ENCODE measurements around the gene DPP10. TPM values are rescaled to one million over a fixed set of nuclear protein-coding genes. Genes with fewer than 3 reads are reported as not detected.
"Not testable (repeated sequence)": the region's sequence is repeated elsewhere in the genome, so short reads cannot be mapped to it uniquely, and the experiment has no call there.

Gene DPP10
- total RNA-seq, 2 experiments from 2014 or later: not detected

DNA sequence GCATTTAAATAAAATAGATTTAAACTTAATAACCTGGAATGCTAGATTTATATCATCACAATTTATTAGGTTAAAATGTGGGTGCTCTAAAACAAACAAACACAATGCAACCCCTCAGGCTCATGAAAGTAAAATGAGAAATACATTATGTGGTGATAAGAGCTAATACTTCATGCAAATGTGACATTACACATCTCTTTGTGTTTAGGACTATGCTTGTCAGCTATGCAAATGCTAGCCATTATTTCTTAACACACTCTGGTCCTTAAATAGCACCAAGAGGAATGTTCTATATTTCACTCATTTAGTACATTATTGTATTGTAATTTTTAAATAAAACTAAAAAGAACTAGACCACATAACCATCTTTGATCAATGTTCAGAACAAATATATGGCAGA lies 627.6 kb downstream of the DPP10 start:
- ChIA-PET POLR2A (no interaction called here), CTCF (no interaction called here)
- Mint-ChIP-seq H3K4me1 (no peaks in the 10 kb centered on the region), H3K9me3 (ENCODE audit: low read depth) (peaks cover 6% of the 10 kb centered on the region), H3K27me3 (no peaks in the 10 kb centered on the region), H3K36me3 (ENCODE audit: low read depth) (no peaks in the 10 kb centered on the region), H3K27ac (no peak overlapping the region), H3K4me3 (no peak overlapping the region)
- no peak for DNase-seq
- intact Hi-C loops (cut with DNase I, micrococcal nuclease): no loop called here
- no peak for ATAC-seq

DNA sequence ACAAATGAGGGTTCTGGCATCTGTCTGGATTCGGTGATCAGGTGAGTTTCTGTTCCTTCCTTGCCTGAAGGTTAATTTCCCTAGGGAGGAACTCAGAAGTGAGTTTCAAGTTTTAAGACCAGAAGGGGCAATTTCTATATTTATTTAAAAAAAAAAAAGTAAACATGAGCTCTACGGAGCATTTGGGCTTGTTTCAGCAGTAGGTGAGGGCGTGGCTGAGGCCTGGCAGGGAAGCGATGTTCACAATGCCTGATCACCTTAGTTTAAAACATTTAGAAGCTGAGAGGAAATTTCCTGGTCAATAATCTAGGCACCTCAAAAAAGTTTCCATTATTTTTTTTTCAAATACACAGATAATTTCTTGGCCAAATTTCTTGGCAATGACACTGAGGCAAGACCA lies 629.1 kb downstream of the DPP10 start:
- DNase-seq (no peak), ATAC-seq (no peak)
- peaks cover 6% of the 10 kb centered on the region for H3K9me3 Mint-ChIP-seq (ENCODE audit: low read depth)
- intact Hi-C loops (cut with DNase I, micrococcal nuclease): no loop called here
- H3K4me3 Mint-ChIP-seq: no peak overlapping the region
- H3K27me3 Mint-ChIP-seq: no peaks in the 10 kb centered on the region
- no peaks in the 10 kb centered on the region for H3K4me1 Mint-ChIP-seq
- no peak overlapping the region for H3K27ac Mint-ChIP-seq
- ChIA-PET POLR2A (no interaction called here), CTCF (no interaction called here)
- H3K36me3 Mint-ChIP-seq (ENCODE audit: low read depth): no peaks in the 10 kb centered on the region

GRCh38 chr2:115075800-115076199 lies 633.4 kb downstream of the DPP10 start:
- intact Hi-C loops (cut with DNase I, micrococcal nuclease): no loop called here
- CTCF ChIA-PET: no interaction called here

GRCh38 chr2:115077626-115078025 lies 635.2 kb downstream of the DPP10 start:
- no peaks in the 10 kb centered on the region for H3K9me3 Mint-ChIP-seq (ENCODE audit: low read depth)
- no peaks in the 10 kb centered on the region for H3K36me3 Mint-ChIP-seq (ENCODE audit: low read depth)
- ATAC-seq (no peak), DNase-seq (no peak)
- H3K27me3 Mint-ChIP-seq: no peaks in the 10 kb centered on the region
- no peak overlapping the region for H3K27ac Mint-ChIP-seq
- intact Hi-C loops (cut with DNase I, micrococcal nuclease): no loop called here
- ChIA-PET POLR2A (no interaction called here), CTCF (no interaction called here)
- no peaks in the 10 kb centered on the region for H3K4me1 Mint-ChIP-seq
- H3K4me3 Mint-ChIP-seq: no peak overlapping the region

More at GRCh38 chr2:115075800-115076199, 633.4 kb downstream of the DPP10 start:
- Mint-ChIP-seq H3K36me3 (ENCODE audit: low read depth) (no peaks in the 10 kb centered on the region), H3K4me3 (no peak overlapping the region), H3K27ac (no peak overlapping the region), H3K27me3 (no peaks in the 10 kb centered on the region), H3K4me1 (no peaks in the 10 kb centered on the region), H3K9me3 (ENCODE audit: low read depth) (no peaks in the 10 kb centered on the region)
- POLR2A ChIA-PET: no interaction called here
- ATAC-seq: no peak
- no peak for DNase-seq

DNA sequence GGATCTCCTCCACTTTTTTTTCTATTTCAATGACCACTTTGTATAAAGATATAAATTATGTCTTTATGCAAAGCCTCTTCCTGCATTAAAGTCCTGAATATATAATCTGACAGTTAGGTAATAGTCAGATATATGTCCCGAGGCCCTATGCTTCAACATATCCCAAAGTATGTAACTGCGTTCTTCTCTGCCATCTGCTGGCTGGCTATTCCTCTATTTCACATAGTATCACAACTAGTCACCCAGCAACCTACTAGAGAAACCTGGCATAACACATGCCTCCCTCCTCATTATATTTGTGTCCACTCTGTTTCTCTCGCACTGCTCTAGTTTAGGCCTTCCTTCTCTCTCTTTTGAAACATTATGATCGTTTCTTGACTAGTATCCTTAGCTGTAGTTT lies 640.8 kb downstream of the DPP10 start:
- H3K27me3 Mint-ChIP-seq: no peaks in the 10 kb centered on the region
- CTCF ChIA-PET: no interaction called here
- H3K36me3 Mint-ChIP-seq (ENCODE audit: low read depth): no peaks in the 10 kb centered on the region
- POLR2A ChIA-PET: no interaction called here
- no peak overlapping the region for H3K27ac Mint-ChIP-seq
- no peak for DNase-seq
- intact Hi-C loops (cut with DNase I, micrococcal nuclease): no loop called here
- H3K9me3 Mint-ChIP-seq (ENCODE audit: low read depth): peaks cover 8% of the 10 kb centered on the region
- no peaks in the 10 kb centered on the region for H3K4me1 Mint-ChIP-seq
- no peak for ATAC-seq
- H3K4me3 Mint-ChIP-seq: no peak overlapping the region

- Mint-ChIP-seq H3K36me3 (ENCODE audit: low read depth) (no peaks in the 10 kb centered on the region), H3K4me1 (no peaks in the 10 kb centered on the region), H3K9me3 (ENCODE audit: low read depth) (peaks cover 8% of the 10 kb centered on the region), H3K4me3 (no peak overlapping the region), H3K27me3 (no peaks in the 10 kb centered on the region), H3K27ac (no peak overlapping the region)
- POLR2A ChIA-PET: no interaction called here
- no peak for DNase-seq
- ATAC-seq: no peak
- CTCF ChIA-PET: no interaction called here
- intact Hi-C loops (cut with DNase I, micrococcal nuclease): no loop called here
Observed at GRCh38 chr2:115083711-115084110, 641.3 kb downstream of the DPP10 start.

GRCh38 chr2:115084446-115084845 lies 642.0 kb downstream of the DPP10 start:
- no peaks in the 10 kb centered on the region for H3K27me3 Mint-ChIP-seq
- DNase-seq (no peak), ATAC-seq (no peak)
- POLR2A ChIA-PET: no interaction called here
- H3K4me3 Mint-ChIP-seq: no peak overlapping the region
- intact Hi-C loops (cut with DNase I, micrococcal nuclease): no loop called here
- CTCF ChIA-PET: no interaction called here
- no peak overlapping the region for H3K27ac Mint-ChIP-seq
- H3K4me1 Mint-ChIP-seq: no peaks in the 10 kb centered on the region
- H3K9me3 Mint-ChIP-seq (ENCODE audit: low read depth): peaks cover 13% of the 10 kb centered on the region
- H3K36me3 Mint-ChIP-seq (ENCODE audit: low read depth): no peaks in the 10 kb centered on the region

- H3K27ac Mint-ChIP-seq; H3K4me3 Mint-ChIP-seq; DNase-seq; H3K4me1 Mint-ChIP-seq; POLR2A ChIA-PET; H3K27me3 Mint-ChIP-seq; intact Hi-C loops (cut with DNase I, micrococcal nuclease); CTCF ChIA-PET; H3K36me3 Mint-ChIP-seq (ENCODE audit: low read depth); ATAC-seq: not testable (repeated sequence)
- peaks cover 18% of the 10 kb centered on the region for H3K9me3 Mint-ChIP-seq (ENCODE audit: low read depth)
Observed at GRCh38 chr2:115086051-115086620, 643.7 kb downstream of the DPP10 start.

- ChIA-PET POLR2A (no interaction called here), CTCF (no interaction called here)
- H3K27me3 Mint-ChIP-seq: no peaks in the 10 kb centered on the region
- H3K36me3 Mint-ChIP-seq (ENCODE audit: low read depth): no peaks in the 10 kb centered on the region
- no peaks in the 10 kb centered on the region for H3K4me1 Mint-ChIP-seq
- no peak for DNase-seq
- H3K9me3 Mint-ChIP-seq (ENCODE audit: low read depth): peaks cover 13% of the 10 kb centered on the region
- H3K4me3 Mint-ChIP-seq: no peak overlapping the region
- intact Hi-C loops (cut with DNase I, micrococcal nuclease): no loop called here
- no peak overlapping the region for H3K27ac Mint-ChIP-seq
- no peak for ATAC-seq
Observed at GRCh38 chr2:115094441-115094840, 652.0 kb downstream of the DPP10 start.

GRCh38 chr2:115105966-115106365 lies 663.5 kb downstream of the DPP10 start:
- intact Hi-C loops (cut with DNase I, micrococcal nuclease): no loop called here
- H3K36me3 Mint-ChIP-seq (ENCODE audit: low read depth): no peaks in the 10 kb centered on the region
- no peak overlapping the region for H3K27ac Mint-ChIP-seq
- ATAC-seq (no peak), DNase-seq (no peak)
- H3K9me3 Mint-ChIP-seq (ENCODE audit: low read depth): peaks cover 3% of the 10 kb centered on the region
- POLR2A ChIA-PET: interaction anchor here (0.6 kb wide), 1 partner anchor 405 kb away, joined by 3 read pairs; no protein-coding TSS in a partner anchor
- CTCF ChIA-PET: no interaction called here
- H3K4me3 Mint-ChIP-seq: no peak overlapping the region
- no peaks in the 10 kb centered on the region for H3K27me3 Mint-ChIP-seq
- no peaks in the 10 kb centered on the region for H3K4me1 Mint-ChIP-seq

GRCh38 chr2:115115135-115115534 lies 672.7 kb downstream of the DPP10 start:
- H3K4me1 Mint-ChIP-seq: no peaks in the 10 kb centered on the region
- no peak overlapping the region for H3K4me3 Mint-ChIP-seq
- POLR2A ChIA-PET: no interaction called here
- ATAC-seq (no peak), DNase-seq (no peak)
- H3K9me3 Mint-ChIP-seq (ENCODE audit: low read depth): peaks cover 1% of the 10 kb centered on the region
- no peaks in the 10 kb centered on the region for H3K27me3 Mint-ChIP-seq
- H3K27ac Mint-ChIP-seq: no peak overlapping the region
- no peaks in the 10 kb centered on the region for H3K36me3 Mint-ChIP-seq (ENCODE audit: low read depth)
- intact Hi-C loops (cut with DNase I, micrococcal nuclease): no loop called here
- CTCF ChIA-PET: no interaction called here

GRCh38 chr2:115118306-115118705 lies 675.9 kb downstream of the DPP10 start:
- no peak overlapping the region for H3K4me3 Mint-ChIP-seq
- ChIA-PET POLR2A (no interaction called here), CTCF (no interaction called here)
- intact Hi-C loops (cut with DNase I, micrococcal nuclease): no loop called here
- H3K27me3 Mint-ChIP-seq: no peaks in the 10 kb centered on the region
- ATAC-seq: no peak
- DNase-seq: no peak
- no peaks in the 10 kb centered on the region for H3K4me1 Mint-ChIP-seq
- H3K9me3 Mint-ChIP-seq (ENCODE audit: low read depth): peaks cover 1% of the 10 kb centered on the region
- H3K36me3 Mint-ChIP-seq (ENCODE audit: low read depth): no peaks in the 10 kb centered on the region
- no peak overlapping the region for H3K27ac Mint-ChIP-seq

DNA sequence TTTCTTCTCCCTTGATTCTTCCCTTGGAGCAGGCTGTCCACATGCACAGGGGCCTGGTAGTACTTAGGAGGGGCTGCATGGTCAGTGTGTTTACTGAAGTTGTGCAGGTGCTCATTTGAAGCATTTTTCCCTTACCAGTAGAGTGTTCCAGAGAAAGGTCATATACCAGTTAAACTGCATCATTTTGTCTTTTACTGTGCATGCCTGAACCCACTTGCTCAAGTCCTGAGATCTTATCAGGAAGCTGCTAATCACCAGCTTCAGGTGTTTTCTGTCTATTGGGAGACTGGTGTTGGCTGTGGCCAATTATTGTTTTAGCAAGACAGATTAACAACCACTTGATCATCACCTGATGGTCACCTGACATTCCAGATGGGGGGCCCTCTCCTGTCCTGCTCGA lies 676.6 kb downstream of the DPP10 start:
- intact Hi-C loops (cut with DNase I, micrococcal nuclease): no loop called here
- Mint-ChIP-seq H3K27ac (no peak overlapping the region), H3K36me3 (ENCODE audit: low read depth) (no peaks in the 10 kb centered on the region), H3K27me3 (no peaks in the 10 kb centered on the region), H3K9me3 (ENCODE audit: low read depth) (peaks cover 1% of the 10 kb centered on the region), H3K4me1 (no peaks in the 10 kb centered on the region), H3K4me3 (no peak overlapping the region)
- CTCF ChIA-PET: no interaction called here
- no peak for DNase-seq
- POLR2A ChIA-PET: no interaction called here
- no peak for ATAC-seq
